CD4-positive, alpha-beta T cell treated with Interleukin-4 for 4 hours (primary cell): ENCODE results near the gene KNDC1.

Experiments
- DNase-seq: peaks from one replicate; pipeline ENCODE4 v3.0.0-alpha.2; 2020

Gene KNDC1

GRCh38 chr10:133180965-133181639 is 21.1 kb downstream of the KNDC1 start:
- DNase-seq: no peak

GRCh38 chr10:133182190-133182589 is 22.2 kb downstream of the KNDC1 start:
- no peak for DNase-seq

GRCh38 chr10:133182791-133183645 is 23.0 kb downstream of the KNDC1 start:
- no peak for DNase-seq

- no peak for DNase-seq
Observed at GRCh38 chr10:133183646-133184378, 23.8 kb downstream of the KNDC1 start.

DNA sequence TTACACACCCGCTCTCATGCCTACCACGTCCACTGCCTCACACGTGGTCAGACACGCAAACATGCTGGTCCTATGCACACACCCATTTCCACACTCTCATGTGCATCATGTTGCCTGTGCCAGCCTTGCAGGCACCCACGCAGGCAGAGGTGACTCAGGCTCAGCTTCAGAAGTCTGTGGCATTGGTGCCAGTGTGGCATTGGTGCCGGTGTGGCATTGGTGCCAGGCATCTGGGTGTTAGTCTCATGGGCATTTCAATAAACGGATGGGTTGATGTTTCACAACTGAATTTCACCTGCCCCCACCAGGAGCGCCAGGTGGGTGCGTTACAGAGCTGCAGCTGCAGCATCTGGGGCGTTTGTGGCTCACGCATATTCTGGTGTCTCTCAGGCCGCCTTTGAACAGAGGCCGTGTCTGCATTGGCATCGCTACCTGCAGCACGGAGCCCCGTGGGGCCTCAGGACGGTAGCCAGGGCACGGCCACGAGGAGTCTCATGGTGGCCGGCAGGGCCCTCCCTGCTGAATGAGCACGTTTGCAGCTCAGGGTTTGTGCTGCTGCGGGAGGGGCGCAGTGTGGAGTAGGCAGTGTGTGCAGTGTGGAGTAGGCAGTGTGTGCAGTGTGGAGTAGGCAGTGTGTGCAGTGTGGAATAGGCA is 24.7 kb downstream of the KNDC1 start:
- DNase-seq: no peak

- no peak for DNase-seq
Observed at GRCh38 chr10:133185421-133185820, 25.4 kb downstream of the KNDC1 start.

DNA sequence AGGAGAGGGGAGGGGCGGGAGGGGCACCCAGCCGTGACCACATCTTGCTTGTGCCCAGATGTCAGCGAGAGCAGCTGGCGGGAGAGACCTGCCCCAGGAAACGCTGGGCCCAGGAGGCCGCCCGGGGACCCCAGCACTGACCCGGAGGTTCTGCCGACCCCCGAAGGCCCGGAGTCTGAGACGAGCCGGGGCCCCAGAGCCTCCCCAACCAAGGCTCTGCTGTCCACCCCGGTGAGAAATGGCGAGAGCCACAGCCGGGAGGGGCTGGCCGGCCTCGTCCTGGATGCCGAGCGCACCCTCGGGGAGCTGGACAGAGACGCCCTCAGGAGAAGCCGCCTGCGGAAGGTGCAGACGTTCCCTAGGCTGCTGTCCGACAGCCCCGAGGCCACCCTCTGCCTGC is 25.9 kb downstream of the KNDC1 start:
- DNase-seq: no peak

DNA sequence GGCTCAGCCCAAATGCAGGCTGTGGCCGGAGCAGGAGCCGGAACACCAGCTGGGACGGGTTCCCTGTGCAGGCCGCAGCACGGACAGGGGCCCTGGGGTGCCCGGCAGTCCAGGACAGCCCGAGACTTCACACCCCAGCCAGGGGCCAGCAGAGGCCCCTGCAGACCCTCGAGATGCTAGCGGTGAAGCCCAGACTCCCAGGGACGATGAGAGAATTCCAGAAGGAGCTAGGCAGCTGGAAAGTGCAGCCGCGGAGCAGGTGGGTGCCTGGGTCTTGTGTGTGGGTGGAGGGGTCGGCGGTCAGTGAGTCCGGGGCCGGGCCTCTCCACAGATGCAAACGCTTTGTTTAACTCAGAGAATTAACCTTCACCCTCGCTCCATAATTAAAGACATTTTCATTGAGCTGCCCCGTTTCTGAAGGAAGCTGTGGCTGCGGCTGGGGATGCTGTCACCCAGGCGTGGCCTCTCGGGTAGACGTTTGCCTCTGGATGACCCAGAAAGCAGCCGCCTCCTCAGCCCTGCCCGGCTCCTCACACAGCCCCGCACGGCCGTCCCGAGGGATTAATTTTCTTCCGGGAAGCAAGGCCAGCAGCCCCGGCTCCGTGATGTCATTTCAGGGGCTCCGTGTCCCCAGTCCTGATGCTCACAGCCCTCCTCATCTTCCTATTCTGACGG is 26.5 kb downstream of the KNDC1 start:
- DNase-seq: no peak

GRCh38 chr10:133187091-133187905 is 27.3 kb downstream of the KNDC1 start:
- DNase-seq: no peak

GRCh38 chr10:133187906-133188681 is 28.1 kb downstream of the KNDC1 start:
- no peak for DNase-seq

- no peak for DNase-seq
Observed at GRCh38 chr10:133189256-133189655, 29.2 kb downstream of the KNDC1 start.

DNA sequence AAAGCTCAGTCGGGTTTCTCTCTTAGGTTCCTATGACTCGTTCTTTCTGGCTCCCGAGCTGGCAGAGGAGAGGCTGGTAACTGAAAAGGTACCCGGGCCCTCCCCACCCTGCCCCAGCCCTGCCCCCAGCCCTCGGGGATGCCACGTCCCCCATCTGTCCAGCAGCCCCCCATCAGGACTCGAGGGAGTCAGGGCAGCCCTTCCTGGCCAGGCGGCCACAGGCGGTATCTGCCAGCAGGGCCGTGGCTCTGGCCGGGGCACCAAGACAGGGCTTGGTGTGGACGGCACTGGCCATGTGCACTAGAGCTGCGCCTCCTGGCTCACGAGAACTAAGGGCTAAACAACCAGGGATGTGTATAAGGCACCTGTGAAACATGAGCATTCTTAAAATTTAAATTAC is 29.7 kb downstream of the KNDC1 start:
- DNase-seq: no peak

DNA sequence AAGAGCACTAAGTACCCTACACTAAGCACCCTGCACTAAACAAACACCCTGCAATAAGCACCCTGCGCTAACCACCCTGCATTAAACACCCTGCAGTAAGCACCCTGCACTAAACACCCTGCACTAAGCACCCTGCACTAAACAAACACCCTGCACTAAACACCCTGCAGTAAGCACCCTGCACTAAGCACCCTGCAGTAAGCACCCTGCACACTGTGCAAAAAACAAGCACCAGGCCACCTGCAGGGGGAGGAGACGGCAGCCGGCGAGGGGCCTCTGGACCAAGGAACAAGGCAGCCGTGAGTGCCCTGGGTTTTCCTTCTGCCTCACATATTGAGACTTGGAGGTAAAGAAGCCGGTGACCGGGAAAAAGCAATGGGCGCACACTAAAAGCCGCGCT is 30.2 kb downstream of the KNDC1 start:
- DNase-seq: no peak

GRCh38 chr10:133191651-133192050 is 31.6 kb downstream of the KNDC1 start:
- no peak for DNase-seq

DNA sequence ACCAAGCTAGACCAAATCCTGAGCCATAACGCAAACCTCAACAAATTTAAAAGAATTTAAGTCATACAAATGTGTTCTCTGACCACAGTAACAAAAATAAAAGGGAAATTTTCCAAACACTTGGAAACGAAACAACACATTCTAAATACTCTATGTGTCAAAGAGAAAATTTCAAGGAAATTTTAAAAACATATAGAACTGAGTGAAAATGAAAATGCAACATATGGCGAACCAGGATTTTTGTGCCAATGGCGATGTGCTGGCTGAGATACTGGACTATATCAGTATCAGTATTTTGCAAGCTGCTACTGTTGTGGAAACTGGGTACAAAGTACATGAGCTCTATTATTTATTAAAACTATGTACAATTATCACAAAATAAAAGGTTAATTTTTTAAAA is 34.1 kb downstream of the KNDC1 start:
- no peak for DNase-seq

DNA sequence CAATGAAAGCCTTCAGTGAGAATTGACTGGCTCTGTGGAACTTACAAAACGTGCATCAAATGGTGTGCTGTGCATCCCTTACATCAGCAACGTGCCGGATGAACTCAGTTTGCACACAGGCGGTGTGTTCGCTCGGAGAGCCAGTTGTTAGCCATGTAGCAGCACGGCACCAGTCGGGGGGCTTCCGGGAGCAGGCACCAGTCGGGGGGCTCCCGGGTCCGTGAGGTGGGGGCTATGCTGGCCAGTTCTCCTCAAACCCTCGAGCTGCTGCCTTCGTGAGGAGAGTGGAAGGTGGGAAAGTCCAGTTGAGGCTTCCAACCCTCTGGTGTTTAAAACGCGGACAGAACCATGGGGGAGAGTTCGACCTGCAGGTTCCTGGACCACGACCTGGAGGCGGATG is 35.1 kb downstream of the KNDC1 start:
- DNase-seq: no peak

GRCh38 chr10:133195611-133196010 is 35.6 kb downstream of the KNDC1 start:
- DNase-seq: no peak

DNA sequence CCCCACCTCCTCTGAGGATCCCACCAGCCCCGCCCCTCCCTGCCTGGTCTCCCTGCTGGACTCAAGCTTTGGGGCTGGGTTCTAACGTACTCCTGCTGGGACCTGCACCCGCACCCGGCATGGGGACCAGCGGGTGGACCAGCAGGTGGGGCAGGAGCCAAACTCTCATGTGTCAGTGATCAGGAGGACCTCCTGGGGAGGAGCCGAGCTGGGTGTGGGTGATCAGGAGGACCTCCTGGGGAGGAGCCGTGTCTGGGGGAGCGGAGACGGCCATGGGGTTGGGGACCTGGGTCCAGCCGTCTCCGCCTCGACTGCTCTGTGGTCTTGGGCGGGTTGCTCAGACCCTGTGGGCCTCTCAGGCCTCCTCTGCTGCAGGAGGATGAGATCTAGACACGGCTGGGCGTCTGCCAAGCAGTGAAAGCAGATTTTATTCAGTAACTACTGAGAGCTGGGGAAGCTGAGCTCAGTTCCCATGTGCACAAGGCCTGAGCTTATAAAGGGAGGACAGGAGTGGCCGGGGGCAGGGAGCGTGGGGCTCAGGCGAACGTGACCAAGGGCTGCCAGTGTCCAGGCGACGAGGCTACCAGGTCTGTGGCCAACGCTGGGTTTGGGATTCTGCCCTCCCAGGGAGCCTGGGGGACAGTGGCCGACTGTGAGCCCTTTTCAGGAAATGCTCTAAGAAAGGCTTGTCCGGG is 36.3 kb downstream of the KNDC1 start:
- no peak for DNase-seq

DNA sequence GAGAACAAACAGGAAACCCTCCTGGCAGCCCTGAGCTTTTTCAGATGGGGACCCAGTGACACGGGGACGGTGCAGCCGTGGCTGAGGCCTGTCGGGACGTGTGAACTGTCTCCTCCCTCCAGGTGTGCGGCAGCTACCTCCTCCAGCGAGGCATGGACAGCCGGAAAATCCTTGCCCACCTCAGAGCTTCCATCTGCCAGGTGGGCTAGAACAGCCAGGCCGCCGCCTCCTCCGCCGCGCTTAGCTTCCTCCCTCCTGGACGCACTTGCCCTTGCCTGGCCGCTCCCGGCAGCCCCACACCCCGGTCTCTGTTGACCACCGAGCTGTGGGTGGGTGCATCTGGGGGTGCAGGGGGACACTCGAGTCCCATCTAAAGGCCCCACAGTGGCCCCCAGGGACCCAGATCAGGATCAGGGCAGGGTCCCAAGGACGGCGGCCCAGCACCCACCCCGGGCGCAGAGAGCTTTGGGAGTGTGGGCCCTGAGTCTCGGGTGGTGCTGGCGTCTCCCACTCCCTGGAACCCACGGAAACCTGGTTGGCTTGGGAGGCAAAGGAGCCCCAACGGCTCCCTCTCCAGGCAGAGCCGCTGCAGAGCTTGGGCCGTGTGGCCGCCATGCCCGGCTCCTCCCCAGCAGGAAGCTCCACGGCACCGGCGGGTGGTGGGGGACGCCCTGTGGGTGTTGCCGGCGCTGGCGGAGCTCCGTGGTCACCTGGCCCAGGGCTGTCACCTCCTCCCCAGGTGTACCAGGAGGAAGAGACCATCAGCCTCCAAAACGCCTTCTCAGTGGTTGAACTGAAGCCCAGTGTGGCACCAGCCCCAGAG is 37.1 kb downstream of the KNDC1 start:
- DNase-seq: no peak
